GM23338 (cell line): ENCODE measurements around the gene ZNF496. TPM values are rescaled to one million over a fixed set of nuclear protein-coding genes. Genes with fewer than 3 reads are reported as not detected.

Experiments
- ATAC-seq: fragments of 200-7000 bp; cut with Tn5 transposase; 3 replicates; pipeline ENCODE4 v1.9.1; 2020
- DNase-seq: peaks from one replicate; pipeline ENCODE4 v3.0.0-alpha.2; 2015; ENCODE audit warnings: low spot score
- H2AFZ ChIP-seq: fragments of 200-600 bp; sonication (generic); 2 replicates; pipeline ENCODE4 v1.8.0; 2016; ENCODE audit warnings: antibody characterized with exemption, mild to moderate bottlenecking, moderate library complexity
- H3F3A ChIP-seq: fragments of 200-600 bp; sonication (generic); replicated peaks from 2 replicates; pipeline ENCODE4 v1.8.0; 2017; ENCODE audit warnings: antibody characterized with exemption, mixed run types, low read depth
- H3K27ac ChIP-seq: fragments of 200-600 bp; sonication (generic); 2 replicates; pipeline ENCODE4 v1.6.1; 2016; ENCODE audit warnings: low read depth
- H3K27me3 ChIP-seq: fragments of 200-600 bp; sonication (generic); 2 replicates; pipeline ENCODE4 v1.8.0; 2016; ENCODE audit warnings: mild to moderate bottlenecking, mixed run types, moderate library complexity; ENCODE audit not compliant: insufficient read depth
- H3K36me3 ChIP-seq: fragments of 200-600 bp; sonication (generic); 2 replicates; pipeline ENCODE4 v1.8.0; 2016; ENCODE audit warnings: mild to moderate bottlenecking; ENCODE audit not compliant: insufficient read depth
- H3K4me1 ChIP-seq: fragments of 200-600 bp; sonication (generic); 2 replicates; pipeline ENCODE4 v1.8.0; 2016; ENCODE audit warnings: mild to moderate bottlenecking, moderate library complexity; ENCODE audit not compliant: insufficient read depth
- H3K4me2 ChIP-seq: fragments of 200-600 bp; sonication (generic); 2 replicates; pipeline ENCODE4 v1.7.1; 2017; ENCODE audit warnings: mixed run types
- H3K4me3 ChIP-seq: fragments of 200-600 bp; sonication (generic); 2 replicates; pipeline ENCODE4 v1.6.1; 2016; ENCODE audit warnings: mixed run types
- H3K79me2 ChIP-seq: fragments of 200-600 bp; sonication (generic); replicated peaks from 2 replicates; pipeline ENCODE4 v1.8.0; 2017; ENCODE audit warnings: mild to moderate bottlenecking; ENCODE audit not compliant: insufficient read depth
- H3K9me2 ChIP-seq: fragments of 200-600 bp; sonication (generic); 2 replicates; pipeline ENCODE4 v1.8.0; 2017; ENCODE audit not compliant: insufficient read depth
- H4K20me1 ChIP-seq: fragments of 200-600 bp; sonication (generic); replicated peaks from 2 replicates; pipeline ENCODE4 v1.8.0; 2017; ENCODE audit warnings: mild to moderate bottlenecking; ENCODE audit not compliant: insufficient read depth
- H3K27ac Mint-ChIP-seq: 2 replicates; pipeline ENCODE4 v1.8.0; 2020; ENCODE audit warnings: inconsistent platforms, mild to moderate bottlenecking, moderate library complexity, mixed read lengths
- H3K27me3 Mint-ChIP-seq: 3 replicates; pipeline ENCODE4 v1.8.0; 2022; ENCODE audit warnings: low read depth, mild to moderate bottlenecking, moderate library complexity, mixed read lengths, inconsistent platforms; ENCODE audit not compliant: insufficient read depth, poor library complexity
- H3K36me3 Mint-ChIP-seq: 3 replicates; pipeline ENCODE4 v1.8.0; 2021; ENCODE audit warnings: low read depth, mild to moderate bottlenecking, inconsistent platforms, moderate library complexity, mixed read lengths
- H3K4me1 Mint-ChIP-seq: 3 replicates; pipeline ENCODE4 v1.8.0; 2020; ENCODE audit warnings: mild to moderate bottlenecking, inconsistent platforms, mixed read lengths
- H3K4me3 Mint-ChIP-seq: 3 replicates; pipeline ENCODE4 v1.8.0; 2021; ENCODE audit warnings: moderate library complexity, mild to moderate bottlenecking, inconsistent platforms, mixed read lengths
- H3K9me3 Mint-ChIP-seq: 3 replicates; pipeline ENCODE4 v1.8.0; 2020; ENCODE audit warnings: moderate library complexity, mild to moderate bottlenecking, inconsistent platforms, mixed read lengths
- CREB1 ChIP-seq: fragments of 250-450 bp; sonication (Bioruptor Pico); IDR thresholded peaks from 2 replicates; pipeline ENCODE4 v1.5.0; 2020; ENCODE audit warnings: low read depth, mild to moderate bottlenecking, moderate library complexity
- CTCF ChIP-seq, 2 experiments: fragments of 200-600 bp in 1 of 2; sonication (generic) in 1 of 2; conservative IDR thresholded peaks; 2 replicates each; pipeline versions ENCODE4 v1.5.1 to v1.6.1; 2016 to 2017; ENCODE audit warnings: antibody characterized with exemption in 2 of 2, low read depth in 2 of 2, mild to moderate bottlenecking in 2 of 2, moderate library complexity in 1 of 2
- ETS1 ChIP-seq: IDR thresholded peaks from 2 replicates; pipeline ENCODE4 v1.6.1; 2016; ENCODE audit warnings: antibody characterized with exemption
- EZH2 ChIP-seq: fragments of 200-600 bp; sonication (generic); IDR thresholded peaks from one replicate; pipeline ENCODE4 v1.8.0; 2017; ENCODE audit warnings: antibody characterized with exemption, mild to moderate bottlenecking, low read depth; ENCODE audit not compliant: unreplicated experiment
- EZH2phosphoT487 ChIP-seq: fragments of 200-600 bp; sonication (generic); IDR thresholded peaks from one replicate; pipeline ENCODE4 v1.8.1; 2018; ENCODE audit warnings: antibody characterized with exemption; ENCODE audit not compliant: unreplicated experiment
- JUNB ChIP-seq: IDR thresholded peaks from one replicate; pipeline ENCODE4 v1.6.1; 2016; ENCODE audit warnings: antibody characterized with exemption; ENCODE audit not compliant: unreplicated experiment
- NANOG ChIP-seq: IDR thresholded peaks from 2 replicates; pipeline ENCODE4 v1.6.1; 2016; ENCODE audit warnings: antibody characterized with exemption, borderline replicate concordance
- POLR2AphosphoS5 ChIP-seq: IDR thresholded peaks from 2 replicates; pipeline ENCODE4 v1.6.1; 2016; ENCODE audit warnings: antibody characterized with exemption, low read depth
- REST ChIP-seq: IDR thresholded peaks from one replicate; pipeline ENCODE4 v1.6.1; 2018; ENCODE audit warnings: antibody characterized with exemption; ENCODE audit not compliant: unreplicated experiment
- STAT1 ChIP-seq: IDR thresholded peaks from one replicate; pipeline ENCODE4 v1.6.1; 2016; ENCODE audit warnings: antibody characterized with exemption; ENCODE audit not compliant: unreplicated experiment
- ZNF114 ChIP-seq: fragments of 250-450 bp; sonication (Bioruptor Pico); IDR thresholded peaks from 2 replicates; pipeline ENCODE4 v1.5.0; 2020; ENCODE audit warnings: mild to moderate bottlenecking, moderate library complexity
- ZNF331 ChIP-seq: fragments of 250-450 bp; sonication (Bioruptor Pico); IDR thresholded peaks from 2 replicates; pipeline ENCODE4 v1.5.0; 2020; ENCODE audit warnings: low read depth, mild to moderate bottlenecking, moderate library complexity
- ZNF462 ChIP-seq: fragments of 250-450 bp; sonication (Bioruptor Pico); IDR thresholded peaks from 2 replicates; pipeline ENCODE4 v1.5.0; 2020; ENCODE audit warnings: mild to moderate bottlenecking, moderate library complexity
- polyA plus RNA-seq: library from polyadenylated mRNA; unstranded; fragments of >200 nt; fragmentation: Nextera tagmentation; extraction: Ambion mirVana; gene quantifications from 2 replicates; pipeline ENCODE4 v1.2.1, GENCODE V29; 2016
- total RNA-seq: library from RNA; depleted of rRNA; stranded (reverse); fragments of >200 nt; shearing (Covaris generic); gene quantifications from 2 replicates; pipeline ENCODE4 v1.2.3, GENCODE V29; 2014

The ZNF496 gene
- total and polyA plus RNA-seq, 2 experiments from 2014 or later, result 22.0 to 127 TPM

GRCh38 chr1:247367786-247368422 lies 36.2 kb upstream of the ZNF496 start:
- Histone ChIP-seq H3K27me3 (no peaks in the 10 kb centered on the region), H3K79me2 (no peaks in the 10 kb centered on the region), H3K4me1 (peaks cover 21% of the 10 kb centered on the region), H2AFZ (no peak overlapping the region), H3K9me2 (no peaks in the 10 kb centered on the region), H4K20me1 (no peaks in the 10 kb centered on the region), H3K27ac (no peak overlapping the region), H3K4me3 (no peak overlapping the region), H3F3A (no peaks in the 10 kb centered on the region; the same call in 1 of the 2 replicates), H3K4me2 (no peak overlapping the region), H3K36me3 (peaks cover 14% of the 10 kb centered on the region)
- no peak for ATAC-seq
- H3K27me3 Mint-ChIP-seq, result peaks cover 14% of the 10 kb centered on the region
- no peak for DNase-seq
- H3K36me3 Mint-ChIP-seq, result peaks cover 38% of the 10 kb centered on the region
- no peak overlapping the region for H3K4me3 Mint-ChIP-seq
- peaks cover 34% of the 10 kb centered on the region for H3K4me1 Mint-ChIP-seq
- peaks cover 48% of the 10 kb centered on the region for H3K9me3 Mint-ChIP-seq
- TF ChIP-seq ZNF462 (CRISPR knock-in tag) (no peak), CREB1 (CRISPR knock-in tag) (no peak), EZH2 (no peak), ZNF114 (CRISPR knock-in tag) (no peak), JUNB (no peak), EZH2phosphoT487 (no peak), ETS1 (no peak), POLR2AphosphoS5 (no peak), STAT1 (no peak), CTCF (conservative IDR thresholded peaks at IDR 0.05; ENCODE audit: low read depth in 2 of 2) (no peak), NANOG (no peak), ZNF331 (no peak), REST (no peak)
- no peak overlapping the region for H3K27ac Mint-ChIP-seq
